Stimulated activated CD8-positive, alpha-beta memory T cell treated with anti-CD3 and anti-CD28 coated beads, Interleukin-4, amount 100 ng/mL, for 4 hours (primary cell): ENCODE measurements around the gene SEMA6B.

Experiments used
- DNase-seq, 2 donors: peaks; one replicate each; pipeline ENCODE4 v3.0.0-alpha.2; 2020; ENCODE audit warnings: low read depth in 2 of 2, low spot score in 1 of 2

SEMA6B gene

DNA sequence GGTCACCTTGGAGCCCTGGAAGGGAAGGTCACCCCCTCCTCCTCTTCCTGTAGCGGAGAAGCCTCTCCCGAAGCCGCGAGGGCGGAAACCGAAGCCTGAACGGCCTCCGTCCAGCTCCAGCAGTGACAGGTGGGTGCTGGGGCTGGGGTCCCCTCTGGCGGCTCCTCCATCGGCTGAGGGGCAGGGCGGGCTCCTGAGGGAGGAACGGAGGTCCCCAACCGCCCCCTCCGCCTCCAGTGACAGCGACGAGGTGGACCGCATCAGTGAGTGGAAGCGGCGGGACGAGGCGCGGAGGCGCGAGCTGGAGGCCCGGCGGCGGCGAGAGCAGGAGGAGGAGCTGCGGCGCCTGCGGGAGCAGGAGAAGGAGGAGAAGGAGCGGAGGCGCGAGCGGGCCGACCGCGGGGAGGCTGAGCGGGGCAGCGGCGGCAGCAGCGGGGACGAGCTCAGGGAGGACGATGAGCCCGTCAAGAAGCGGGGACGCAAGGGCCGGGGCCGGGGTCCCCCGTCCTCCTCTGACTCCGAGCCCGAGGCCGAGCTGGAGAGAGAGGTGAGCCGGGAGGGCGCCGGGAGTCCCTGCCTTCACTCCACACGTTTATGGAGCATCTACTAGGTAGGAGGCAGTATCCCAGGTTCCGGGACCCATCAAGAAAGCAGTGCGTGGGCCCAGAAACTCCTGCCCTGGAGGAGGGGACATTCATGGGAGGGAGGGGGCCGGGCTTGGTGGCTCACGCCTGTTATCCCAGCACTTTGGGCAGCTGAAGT is 65.4 kb downstream of the SEMA6B start:
- DNase-seq, result no peak

DNA sequence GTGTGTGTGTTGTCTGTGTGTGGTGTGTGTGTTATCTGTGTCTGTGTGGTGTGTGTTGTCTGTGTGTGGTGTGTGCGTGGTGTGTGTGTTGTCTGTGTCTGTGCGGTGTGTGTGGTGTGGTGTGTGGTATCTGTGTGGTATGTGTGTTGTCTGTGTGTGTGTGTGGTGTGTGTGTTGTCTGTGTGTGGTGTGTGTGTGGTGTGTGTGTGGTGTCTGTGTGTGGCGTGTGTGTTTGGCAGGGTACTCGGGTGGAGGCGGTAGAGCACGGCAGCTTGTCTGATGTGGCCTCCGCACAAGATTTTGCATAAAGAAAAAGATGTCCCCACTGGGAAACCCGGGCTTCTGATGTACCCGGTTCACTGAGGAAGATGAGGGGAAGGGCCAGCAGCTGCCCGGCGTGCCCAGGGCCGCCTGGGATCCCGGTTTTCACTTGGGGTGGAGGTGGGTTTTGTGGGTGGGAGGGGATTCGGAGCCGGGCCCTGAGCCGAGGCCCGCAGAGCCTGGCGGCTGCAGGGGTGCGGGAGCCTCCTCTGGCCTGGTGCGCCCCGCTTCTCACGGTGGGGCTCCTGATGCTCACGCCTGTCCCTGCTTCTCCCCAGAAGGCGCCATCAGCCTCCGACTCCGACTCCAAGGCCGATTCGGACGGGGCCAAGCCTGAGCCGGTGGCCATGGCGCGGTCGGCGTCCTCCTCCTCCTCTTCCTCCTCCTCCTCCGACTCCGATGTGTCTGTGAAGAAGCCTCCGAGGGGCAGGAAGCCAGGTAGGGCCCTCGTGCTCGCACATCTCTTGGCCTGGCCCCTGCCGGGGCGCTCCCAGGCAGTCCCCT is 66.2 kb downstream of the SEMA6B start:
- DNase-seq, result no peak
